ENCODE results near the gene KCNAB3. TPM values are rescaled to one million over a fixed set of nuclear protein-coding genes. Genes with fewer than 3 reads are reported as not detected.
A peak's percentile ranks its signal among the peaks of the same experiment; 100 is the strongest.

KCNAB3 gene
- total RNA-seq, 4 donors from 2014 or later, result 0.10 to 0.49 (median 0.24) TPM

DNA sequence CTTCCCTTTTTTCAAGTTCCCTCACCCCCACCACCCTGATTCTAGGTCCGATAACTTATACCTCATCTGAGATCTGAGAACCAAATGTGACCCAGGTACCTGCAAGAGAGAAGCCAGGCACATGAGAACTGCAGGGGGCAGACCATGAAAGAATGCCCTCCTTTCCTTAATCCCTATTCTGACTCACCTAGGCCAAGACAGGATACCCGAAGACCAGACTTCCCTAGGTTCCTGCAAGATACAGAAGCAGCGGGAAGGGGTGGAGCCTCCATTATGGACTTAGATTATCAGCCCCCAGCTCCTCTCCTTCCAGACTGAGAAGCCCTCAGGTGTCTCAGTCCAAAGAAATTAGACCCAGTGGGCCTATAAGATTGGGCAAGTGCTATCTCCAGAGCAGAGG lies 2.1 kb downstream of the KCNAB3 start:
- intact Hi-C loops (cut with DNase I; ENCODE audit: low total_unique reads), result no loop called here
- H3K4me3 ChIP-seq (ENCODE audit: low read depth, poor library complexity, severe bottlenecking), result no peak overlapping the region
- TF ChIP-seq CTCF (IDR thresholded peaks at IDR 0.05) (no peak), POLR2A (IDR thresholded peaks at IDR 0.05) (no peak)
- DNase-seq (ENCODE audit: low spot score in 2 of 2), result no peak
- WGBS, 2 donors, result 79 to 81% methylated on average over 3 of the region's 3 CpGs

GRCh38 chr17:7922845-7923628 lies 6.6 kb downstream of the KCNAB3 start:
- H3K4me3 ChIP-seq (ENCODE audit: low read depth, poor library complexity, severe bottlenecking), result peak overlapping the region; percentile 27
- DNase-seq (ENCODE audit: low spot score in 2 of 2), result peak; percentile 84 to 97
- WGBS, 2 donors, result 20 to 21% methylated on average over 39 to 43 of the region's 45 CpGs
- no peak for TF ChIP-seq POLR2A (IDR thresholded peaks at IDR 0.05)
- no peak for TF ChIP-seq CTCF (IDR thresholded peaks at IDR 0.05)
- intact Hi-C loops (cut with DNase I; ENCODE audit: low total_unique reads), result no loop called here

GRCh38 chr17:7922269-7922844 lies 7.3 kb downstream of the KCNAB3 start:
- TF ChIP-seq CTCF (IDR thresholded peaks at IDR 0.05) (no peak), POLR2A (IDR thresholded peaks at IDR 0.05) (no peak)
- no peak for DNase-seq (ENCODE audit: low spot score in 2 of 2)
- 20 to 21% methylated on average over 16 of the region's 16 CpGs for WGBS, 2 donors
- peak overlapping the region; percentile 27 for H3K4me3 ChIP-seq (ENCODE audit: low read depth, poor library complexity, severe bottlenecking)
- intact Hi-C loops (cut with DNase I; ENCODE audit: low total_unique reads), result no loop called here

- H3K4me3 ChIP-seq (ENCODE audit: low read depth, poor library complexity, severe bottlenecking), result no peak overlapping the region
- no peak for TF ChIP-seq CTCF (IDR thresholded peaks at IDR 0.05)
- no peak for TF ChIP-seq POLR2A (IDR thresholded peaks at IDR 0.05)
- 13 to 61% methylated on average over 2 of the region's 2 CpGs for WGBS, 2 donors
- no peak for DNase-seq (ENCODE audit: low spot score in 2 of 2)
- intact Hi-C loops (cut with DNase I; ENCODE audit: low total_unique reads), result no loop called here
Observed at GRCh38 chr17:7916808-7917207, 12.8 kb downstream of the KCNAB3 start.

GRCh38 chr17:7916385-7916682 lies 13.3 kb downstream of the KCNAB3 start:
- peak overlapping the region; percentile 15 for H3K4me3 ChIP-seq (ENCODE audit: low read depth, poor library complexity, severe bottlenecking)
- no peak for TF ChIP-seq CTCF (IDR thresholded peaks at IDR 0.05)
- WGBS, 2 donors, result 29 to 31% methylated on average over 13 to 15 of the region's 15 CpGs
- intact Hi-C loops (cut with DNase I; ENCODE audit: low total_unique reads), result no loop called here
- DNase-seq (ENCODE audit: low spot score in 2 of 2), result no peak

All from lower leg skin (tissue), 4 donors.